H54 (cell line): ENCODE data around the gene CLCN4.

Experiments
- DNase-seq: peaks from one replicate; pipeline ENCODE4 v3.0.0; 2011; ENCODE audit warnings: low spot score, mixed read lengths; ENCODE audit not compliant: insufficient read length
- FAIRE-seq: peaks from 3 replicates; lab custom pipeline; 2011; peaks lifted over from hg19 to GRCh38; lab: Jason Lieb, UNC
- POLR2A ChIP-seq: IDR thresholded peaks from 2 replicates; pipeline ENCODE4 v1.6.1; 2011; ENCODE audit warnings: low read depth, mild to moderate bottlenecking, low read length

The CLCN4 gene

DNA sequence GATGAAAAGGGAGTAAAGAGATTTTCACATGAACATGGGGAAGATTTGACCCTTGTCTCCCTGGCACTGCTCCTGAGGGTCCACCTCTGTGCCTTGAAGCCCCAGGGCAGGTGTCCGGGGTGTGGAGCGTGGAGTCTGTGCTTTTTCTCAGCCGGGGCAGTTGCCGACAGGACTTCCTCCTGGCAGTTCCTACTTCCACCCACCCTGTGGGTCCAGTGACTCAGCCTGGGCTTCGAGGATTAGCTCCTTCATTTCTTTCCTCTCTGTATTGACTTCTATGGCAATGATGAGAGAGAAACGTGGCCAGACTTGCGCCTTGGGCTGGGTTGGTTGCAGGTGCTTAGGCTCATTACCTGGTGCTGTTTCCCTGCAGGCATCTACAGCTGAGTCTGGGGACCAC, 35.9 kb upstream of the CLCN4 start:
- DNase-seq: no peak
- TF ChIP-seq POLR2A: no peak
- FAIRE-seq: no peak

GRCh38 chrX:10121787-10122186, 35.0 kb upstream of the CLCN4 start:
- FAIRE-seq (no peak), DNase-seq (no peak)
- no peak for TF ChIP-seq POLR2A

DNA sequence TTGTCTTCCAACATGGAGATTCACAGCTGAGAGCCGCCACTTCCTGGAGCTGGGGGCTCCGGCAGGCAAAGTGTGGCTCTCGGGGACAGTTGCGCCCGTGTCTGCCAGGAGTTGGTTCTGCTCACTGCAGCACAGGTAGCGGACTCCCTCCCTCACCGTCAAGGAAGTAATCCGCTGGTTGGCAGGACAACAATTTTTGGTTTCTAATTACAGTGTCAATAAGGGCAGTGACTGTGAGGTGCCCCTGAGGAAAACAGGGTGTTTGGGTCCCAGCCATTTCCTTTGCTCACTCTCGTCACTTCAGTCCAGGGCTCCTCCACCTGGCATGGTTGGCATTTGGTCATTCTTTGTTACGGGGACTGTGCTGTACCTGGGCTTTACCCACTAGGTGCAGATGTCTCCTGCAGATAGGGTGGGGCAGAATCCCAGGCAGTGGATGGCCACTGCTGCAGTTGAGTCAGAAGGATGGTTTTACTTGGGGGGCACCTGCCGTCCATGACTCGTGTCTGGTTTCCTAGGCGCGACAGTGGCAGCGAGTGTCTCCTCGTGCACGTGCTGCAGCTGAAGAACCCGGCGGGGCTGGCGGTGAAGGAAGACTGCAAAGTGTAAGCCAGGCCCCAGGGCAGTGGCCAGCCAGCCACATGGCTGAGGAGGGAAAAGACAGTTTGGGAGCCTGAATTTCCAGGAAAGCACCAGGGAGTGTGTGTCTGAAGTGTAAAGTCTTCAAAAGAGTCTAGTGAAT, 32.1 kb upstream of the CLCN4 start:
- TF ChIP-seq POLR2A: no peak
- FAIRE-seq (no peak), DNase-seq (no peak)

DNA sequence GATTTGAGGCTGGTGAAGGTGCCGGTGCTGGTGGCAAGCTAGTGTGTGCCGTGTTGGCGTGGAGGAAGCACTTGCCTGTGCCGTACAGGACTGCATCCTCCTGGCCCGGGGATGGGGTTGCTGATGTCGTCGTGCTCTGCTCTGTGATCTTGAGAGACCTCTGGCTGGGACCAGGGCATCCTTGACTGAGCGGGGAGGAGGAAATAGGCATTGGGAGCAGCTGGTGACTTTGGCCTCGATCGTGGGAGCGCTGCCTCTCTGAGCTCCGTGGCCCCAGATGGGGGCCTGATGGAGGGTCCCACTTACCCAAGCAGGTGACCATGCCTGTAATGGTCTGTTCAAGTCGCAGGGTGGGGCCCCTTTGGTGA, 31.5 kb upstream of the CLCN4 start:
- DNase-seq (no peak), FAIRE-seq (no peak)
- TF ChIP-seq POLR2A: no peak

DNA sequence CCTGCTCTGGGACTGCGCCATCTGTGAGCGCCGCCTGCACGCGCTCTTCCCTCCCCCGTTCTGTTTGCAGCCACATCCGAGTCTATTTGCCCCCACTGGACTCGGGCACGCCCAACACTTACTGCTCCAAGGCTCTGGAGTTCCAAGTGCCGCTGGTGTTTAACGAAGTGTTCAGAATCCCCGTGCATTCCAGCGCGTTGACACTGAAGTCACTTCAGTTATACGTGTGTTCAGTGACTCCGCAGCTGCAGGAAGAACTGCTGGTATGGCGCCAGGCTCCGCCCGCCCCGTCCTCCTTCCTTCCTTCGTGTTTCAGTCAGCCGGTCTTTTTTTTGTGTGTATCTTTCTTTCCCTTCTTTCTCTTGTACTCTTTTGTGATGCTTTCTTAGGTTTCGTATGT, 30.7 kb upstream of the CLCN4 start:
- FAIRE-seq (no peak), DNase-seq (no peak)
- TF ChIP-seq POLR2A: no peak

DNA sequence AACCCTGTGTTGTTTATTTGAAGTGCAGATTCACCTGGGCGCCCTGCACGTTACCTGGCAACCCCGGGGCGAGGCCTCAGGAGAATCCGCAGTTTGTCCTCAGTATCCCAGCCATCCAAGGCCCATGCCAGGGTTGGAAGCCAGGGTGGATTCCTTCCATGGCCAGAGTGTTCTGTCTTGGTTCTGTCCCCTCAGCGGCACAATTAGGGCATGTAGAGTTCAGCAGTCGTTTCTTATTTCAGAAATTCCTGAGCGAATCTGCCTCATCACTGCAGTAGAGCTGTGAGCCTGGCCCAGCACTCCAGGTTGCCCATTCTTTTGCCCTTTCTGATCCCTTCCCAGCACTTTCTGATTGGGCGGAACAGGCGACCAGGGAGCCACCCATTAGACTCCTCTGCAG, 29.9 kb upstream of the CLCN4 start:
- FAIRE-seq: no peak
- no peak for TF ChIP-seq POLR2A

DNA sequence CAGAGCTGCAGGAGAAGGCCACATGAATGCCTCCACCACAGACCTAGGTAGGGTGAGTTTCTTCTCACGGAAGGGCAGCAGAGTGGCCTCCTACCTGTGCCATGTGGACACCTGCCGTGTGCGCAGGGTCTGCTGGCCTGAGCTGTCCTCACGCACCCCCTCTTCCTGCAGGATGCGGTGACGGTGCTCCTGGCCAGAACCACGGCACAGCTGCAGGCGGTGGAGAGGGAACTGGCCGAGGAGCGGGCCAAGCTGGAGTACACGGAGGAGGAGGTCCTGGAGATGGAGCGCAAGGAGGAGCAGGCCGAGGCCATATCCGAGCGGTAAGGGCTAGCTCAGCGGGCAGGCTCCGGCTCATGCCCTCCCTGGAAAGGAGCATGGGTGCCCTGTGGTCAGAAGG, 28.4 kb upstream of the CLCN4 start:
- no peak for FAIRE-seq
- TF ChIP-seq POLR2A: no peak

More for the DNA sequence above, 29.9 kb upstream of the CLCN4 start:
- no peak for DNase-seq

GRCh38 chrX:10129229-10129628, 27.5 kb upstream of the CLCN4 start:
- DNase-seq (no peak), FAIRE-seq (no peak)
- TF ChIP-seq POLR2A: no peak

More for the DNA sequence above, 28.4 kb upstream of the CLCN4 start:
- no peak for DNase-seq

DNA sequence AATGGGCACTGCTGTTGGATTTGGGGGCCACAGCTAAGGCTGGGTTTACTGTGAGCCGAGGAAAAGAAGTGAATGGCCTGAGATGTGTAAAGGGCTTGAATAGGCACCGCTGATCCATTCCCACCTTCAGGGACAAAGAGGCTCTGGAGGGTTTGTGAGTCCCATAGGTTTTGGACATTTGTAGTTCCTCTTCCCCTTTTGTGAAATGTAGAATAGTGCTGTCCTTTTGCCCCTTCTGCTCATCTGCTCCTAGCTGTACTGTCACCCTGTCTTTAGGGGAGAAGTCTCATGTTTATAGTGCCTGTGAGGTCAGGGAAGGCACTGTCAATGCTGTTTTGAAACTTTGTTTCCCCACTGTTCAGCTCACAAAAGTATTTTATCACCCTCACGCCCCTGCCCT, 26.4 kb upstream of the CLCN4 start:
- FAIRE-seq (no peak), DNase-seq (no peak)
- TF ChIP-seq POLR2A: no peak

DNA sequence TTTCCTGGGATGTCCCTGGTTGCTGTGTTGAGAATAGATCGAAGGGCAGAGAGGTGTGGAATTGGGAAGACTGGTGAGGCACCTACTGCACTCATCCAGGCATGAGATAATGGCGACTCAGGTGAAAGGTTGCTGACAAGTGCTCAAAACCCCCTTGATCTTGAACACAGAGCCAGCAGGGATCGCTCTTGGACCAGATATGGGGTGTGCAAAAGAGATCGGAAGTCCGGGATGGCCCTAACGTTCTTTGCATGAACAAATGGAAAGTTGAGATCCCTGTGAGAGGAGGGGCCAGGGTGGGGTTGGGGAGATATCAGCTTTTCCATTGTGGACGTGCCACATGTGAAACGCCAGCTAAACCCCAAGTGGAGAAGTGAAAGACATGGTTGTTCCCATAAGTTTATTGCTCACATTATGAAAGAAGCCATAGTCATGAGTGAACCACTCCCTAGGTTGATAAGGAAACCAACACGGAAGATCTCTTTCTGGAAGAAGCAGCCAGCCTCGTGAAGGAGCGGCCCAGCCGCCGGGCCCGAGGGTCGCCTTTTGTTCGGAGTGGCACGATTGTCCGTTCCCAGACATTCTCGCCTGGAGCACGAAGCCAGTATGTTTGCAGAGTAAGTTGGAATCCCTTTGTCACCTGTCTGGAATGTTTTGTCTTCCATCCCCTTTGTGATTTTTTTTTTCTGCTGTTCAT, 22.6 kb upstream of the CLCN4 start:
- TF ChIP-seq POLR2A: no peak
- FAIRE-seq: no peak
- no peak for DNase-seq

DNA sequence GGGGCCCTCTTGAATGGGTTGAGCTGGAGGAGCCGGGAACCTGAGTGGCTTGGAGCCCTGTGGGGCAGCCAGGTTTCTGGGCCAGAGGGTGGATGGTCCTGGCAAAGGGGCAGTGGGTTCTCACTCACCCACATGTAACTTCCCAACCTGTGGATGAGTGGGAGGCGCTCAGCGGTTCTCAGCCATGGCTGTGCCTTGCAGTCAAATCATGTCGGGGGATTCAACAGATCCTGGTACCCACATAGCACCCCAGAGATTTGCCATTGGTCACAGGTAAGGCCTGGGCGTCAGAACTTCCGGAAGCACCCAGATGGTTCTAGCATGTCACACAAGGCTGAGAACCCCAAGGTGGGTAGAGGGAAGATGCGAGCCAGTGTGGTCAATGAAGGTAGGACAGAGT, 21.9 kb upstream of the CLCN4 start:
- DNase-seq: no peak
- no peak for TF ChIP-seq POLR2A
- FAIRE-seq: no peak

DNA sequence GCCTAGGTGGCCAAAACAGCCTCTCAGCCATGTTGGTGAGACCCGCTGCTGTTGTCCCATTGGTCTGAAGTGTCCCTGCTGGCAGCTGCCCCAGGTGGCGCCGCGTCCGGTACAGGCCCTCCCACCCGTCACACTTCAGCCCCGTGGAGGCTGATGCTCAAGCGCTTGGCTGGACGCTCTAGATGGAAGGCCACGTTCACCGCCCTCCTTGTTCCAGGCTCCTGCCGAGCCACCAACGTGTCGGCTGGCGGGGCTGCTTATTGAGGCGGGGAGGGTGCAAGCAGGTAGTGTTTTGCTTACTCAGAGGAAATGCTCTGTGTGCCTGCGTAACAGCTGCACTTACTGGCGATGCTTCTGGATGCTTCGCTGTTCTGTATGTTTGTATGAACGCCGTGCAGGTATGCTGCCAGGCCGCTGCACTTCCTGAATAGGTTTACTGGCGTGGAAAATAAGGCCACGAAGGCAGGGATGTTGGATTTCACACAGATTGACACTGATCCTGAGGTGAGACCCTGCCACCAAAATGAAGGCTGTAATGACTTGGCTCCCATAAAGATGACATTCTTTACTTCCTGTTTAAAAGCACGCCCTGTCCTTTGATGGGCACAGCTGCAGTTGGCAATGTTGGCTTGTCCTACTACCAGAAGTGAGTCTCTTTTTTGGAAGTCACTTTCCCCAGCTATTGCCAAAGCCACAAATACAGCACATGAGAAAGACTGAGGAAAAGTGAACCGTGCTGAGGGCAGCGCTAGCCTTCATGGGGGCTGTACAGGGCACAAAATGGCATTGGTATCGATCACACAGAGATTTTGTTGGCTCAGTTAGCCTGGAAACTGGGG, 21.0 kb upstream of the CLCN4 start:
- no peak for FAIRE-seq
- no peak for DNase-seq
- TF ChIP-seq POLR2A: no peak

DNA sequence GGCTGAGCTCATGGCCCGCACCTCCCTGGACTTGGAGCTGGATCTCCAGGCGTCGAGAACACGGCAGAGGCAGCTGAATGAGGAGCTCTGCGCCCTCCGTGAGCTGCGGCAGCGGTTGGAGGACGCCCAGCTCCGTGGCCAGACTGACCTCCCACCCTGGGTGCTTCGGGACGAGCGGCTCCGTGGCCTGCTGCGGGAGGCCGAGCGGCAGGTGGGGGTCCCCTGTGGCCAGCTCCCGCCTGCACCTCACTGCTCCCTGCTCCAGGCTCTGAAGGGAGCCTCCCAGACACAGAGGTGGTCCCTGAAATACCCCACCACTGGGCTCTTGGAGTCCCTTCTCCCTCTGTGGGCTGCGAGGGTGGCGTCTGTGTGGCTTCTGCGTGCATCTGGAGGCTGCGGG, 18.0 kb upstream of the CLCN4 start:
- TF ChIP-seq POLR2A: no peak
- FAIRE-seq: no peak
- no peak for DNase-seq

DNA sequence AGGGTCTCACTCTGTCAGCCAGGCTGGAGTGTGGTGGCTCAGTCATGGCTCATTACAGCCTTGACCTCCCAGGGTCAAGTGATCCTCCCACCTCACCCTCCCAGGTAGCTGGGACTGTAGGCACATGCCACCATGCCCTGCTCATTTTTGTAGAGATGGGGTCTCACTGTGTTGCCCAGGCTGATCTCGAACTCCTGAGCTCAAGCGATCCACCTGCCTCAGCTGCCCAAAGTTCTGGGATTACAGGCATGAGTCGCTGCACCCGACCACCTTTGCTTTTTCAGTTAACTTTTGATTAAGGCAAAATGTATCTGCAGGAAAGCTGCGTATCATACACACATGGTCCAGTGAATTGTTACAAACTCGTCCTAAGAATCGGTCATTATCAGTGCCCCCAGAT, 16.5 kb upstream of the CLCN4 start:
- FAIRE-seq (no peak), DNase-seq (no peak)
- no peak for TF ChIP-seq POLR2A
